Central memory CD8-positive, alpha-beta T cell (primary cell): ENCODE results near the gene B4GALT2.

Experiments used
- ATAC-seq: fragments of 150-1000 bp; cut with Tn5 transposase; replicated peaks from 2 replicates; pipeline ENCODE4 v1.10.0; 2022; ENCODE audit warnings: mild to moderate bottlenecking, moderate FRiP score, moderate number of reproducible peaks; ENCODE audit not compliant: poor library complexity, severe bottlenecking; ENCODE audit errors: extremely low read depth
- DNase-seq, 2 donors: peaks; one replicate each; pipeline ENCODE4 v3.0.0; 2021; ENCODE audit warnings: low spot score in 2 of 2
- H3K27ac Mint-ChIP-seq: one replicate; pipeline ENCODE4 v1.8.0; 2022; ENCODE audit warnings: low read depth, mild to moderate bottlenecking, moderate library complexity, mixed read lengths
- H3K27me3 Mint-ChIP-seq: one replicate; pipeline ENCODE4 v1.8.0; 2022; ENCODE audit warnings: mixed read lengths
- H3K36me3 Mint-ChIP-seq: one replicate; pipeline ENCODE4 v1.8.0; 2022; ENCODE audit warnings: mild to moderate bottlenecking, moderate library complexity, mixed read lengths; ENCODE audit not compliant: insufficient read depth
- H3K4me1 Mint-ChIP-seq: one replicate; pipeline ENCODE4 v1.8.0; 2022; ENCODE audit warnings: mixed read lengths
- H3K4me3 Mint-ChIP-seq: one replicate; pipeline ENCODE4 v1.8.0; 2022; ENCODE audit warnings: mild to moderate bottlenecking, moderate library complexity, mixed read lengths
- H3K9me3 Mint-ChIP-seq: one replicate; pipeline ENCODE4 v1.8.0; 2022; ENCODE audit warnings: mixed read lengths

The B4GALT2 gene

DNA sequence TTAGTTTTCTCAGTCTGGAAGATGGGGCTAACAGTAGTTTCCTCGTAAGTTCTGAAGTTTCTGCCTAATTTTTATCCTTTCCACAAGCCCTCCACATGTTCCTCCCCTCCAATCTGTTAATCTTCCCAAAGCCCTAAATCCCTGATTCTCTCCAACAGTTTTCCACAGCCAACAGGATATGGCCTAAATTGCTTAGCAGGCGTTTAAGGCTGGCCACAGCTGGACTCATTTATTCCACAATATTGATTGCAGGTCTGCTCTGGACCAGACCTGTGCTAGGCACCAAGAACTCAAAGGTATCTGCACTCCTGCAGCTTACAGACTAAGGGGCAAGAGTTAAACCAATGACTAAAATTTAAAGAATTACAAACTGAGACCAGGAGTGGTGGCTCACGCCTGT lies 48.3 kb downstream of the B4GALT2 start:
- DNase-seq (no peak), ATAC-seq (no peak)
- peaks cover 10% of the 10 kb centered on the region for H3K36me3 Mint-ChIP-seq
- H3K4me3 Mint-ChIP-seq: no peak overlapping the region
- H3K4me1 Mint-ChIP-seq: peaks cover 16% of the 10 kb centered on the region
- no peaks in the 10 kb centered on the region for H3K27me3 Mint-ChIP-seq
- no peaks in the 10 kb centered on the region for H3K9me3 Mint-ChIP-seq
- H3K27ac Mint-ChIP-seq: no peak overlapping the region

DNA sequence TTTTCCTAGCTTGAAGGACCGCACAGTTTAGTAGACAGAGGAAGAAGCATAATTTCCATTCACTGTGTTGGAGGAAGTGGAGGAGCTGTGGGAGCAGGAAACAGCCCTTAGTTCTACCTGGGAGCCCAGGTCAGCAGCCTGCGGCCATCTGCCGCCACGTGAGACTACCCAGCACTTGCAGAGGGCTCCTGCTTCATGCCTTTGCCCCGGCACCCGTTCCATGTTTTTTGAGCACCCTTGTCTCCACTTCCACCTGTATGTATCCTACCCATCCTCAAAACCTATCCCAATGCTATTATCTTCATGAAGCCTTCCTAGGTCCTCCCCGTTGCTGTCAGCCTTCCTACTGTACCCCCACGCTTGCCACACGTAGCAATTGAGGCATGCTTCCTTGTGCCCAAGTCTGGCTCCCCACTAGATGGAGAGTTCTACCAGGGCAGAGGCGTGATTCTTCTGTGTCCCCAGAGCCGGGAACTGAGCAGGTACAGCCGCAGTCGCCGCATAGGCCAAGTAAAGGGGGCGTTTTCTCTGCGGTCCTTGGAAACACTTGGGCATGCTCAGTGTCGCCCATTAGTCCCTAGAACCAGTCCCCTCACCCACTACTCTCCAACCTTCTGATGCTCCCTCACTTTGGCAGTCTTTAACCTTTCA lies 50.4 kb downstream of the B4GALT2 start:
- peak overlapping the region; percentile 83 for H3K4me3 Mint-ChIP-seq
- DNase-seq: no peak
- peak; percentile 3 for ATAC-seq
- H3K36me3 Mint-ChIP-seq: peaks cover 10% of the 10 kb centered on the region
- no peaks in the 10 kb centered on the region for H3K27me3 Mint-ChIP-seq
- no peaks in the 10 kb centered on the region for H3K9me3 Mint-ChIP-seq
- H3K27ac Mint-ChIP-seq: peak overlapping the region; percentile 90
- peaks cover 16% of the 10 kb centered on the region for H3K4me1 Mint-ChIP-seq

DNA sequence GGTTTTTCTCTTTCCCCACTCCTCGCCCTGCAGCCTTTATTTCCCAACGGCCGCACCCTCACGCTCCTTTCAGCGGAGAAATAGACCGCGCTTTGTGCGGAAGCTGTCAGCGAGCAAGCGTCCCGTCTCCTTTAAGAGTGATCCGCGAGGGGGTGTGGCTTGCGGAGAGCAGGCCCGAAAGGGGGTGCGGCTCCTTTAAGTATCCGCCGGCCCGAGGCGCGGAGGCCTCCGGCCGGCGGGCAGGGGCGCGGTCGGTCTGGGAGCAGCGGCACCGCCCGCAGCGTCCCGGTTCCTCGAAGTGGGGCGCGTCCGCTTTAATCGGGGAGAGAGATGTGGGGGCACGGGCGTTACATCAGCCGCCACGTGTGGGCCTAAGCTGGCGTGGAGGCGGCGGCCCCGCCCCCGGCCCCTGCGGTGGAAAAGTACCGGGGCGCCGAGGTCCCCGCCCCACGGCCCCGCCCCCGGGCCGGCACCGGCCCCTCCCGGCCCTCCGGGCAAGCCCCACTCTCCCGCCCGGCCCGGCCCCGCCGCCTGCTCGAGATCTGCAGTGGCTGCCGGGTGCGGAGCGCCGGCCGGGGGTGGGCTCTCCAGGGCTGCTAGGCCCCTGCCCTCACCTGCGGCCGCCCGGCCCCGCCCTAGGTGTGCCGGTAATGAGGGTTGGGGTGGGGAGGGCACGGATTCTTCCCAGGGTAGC lies 51.0 kb downstream of the B4GALT2 start:
- H3K4me1 Mint-ChIP-seq: peaks cover 16% of the 10 kb centered on the region
- ATAC-seq (peak; percentile 82), DNase-seq (peak; percentile 66 to 69)
- peaks cover 10% of the 10 kb centered on the region for H3K36me3 Mint-ChIP-seq
- no peaks in the 10 kb centered on the region for H3K9me3 Mint-ChIP-seq
- H3K27ac Mint-ChIP-seq: peak overlapping the region; percentile 90
- no peaks in the 10 kb centered on the region for H3K27me3 Mint-ChIP-seq
- H3K4me3 Mint-ChIP-seq: peak overlapping the region; percentile 83

GRCh38 chr1:44030605-44031251 lies 51.7 kb downstream of the B4GALT2 start:
- Mint-ChIP-seq H3K27ac (peak overlapping the region; percentile 74), H3K9me3 (no peaks in the 10 kb centered on the region), H3K4me1 (peaks cover 16% of the 10 kb centered on the region), H3K4me3 (peak overlapping the region; percentile 83), H3K27me3 (no peaks in the 10 kb centered on the region), H3K36me3 (peaks cover 10% of the 10 kb centered on the region)
- ATAC-seq (peak; percentile 22), DNase-seq (peak; percentile 26 to 41)

DNA sequence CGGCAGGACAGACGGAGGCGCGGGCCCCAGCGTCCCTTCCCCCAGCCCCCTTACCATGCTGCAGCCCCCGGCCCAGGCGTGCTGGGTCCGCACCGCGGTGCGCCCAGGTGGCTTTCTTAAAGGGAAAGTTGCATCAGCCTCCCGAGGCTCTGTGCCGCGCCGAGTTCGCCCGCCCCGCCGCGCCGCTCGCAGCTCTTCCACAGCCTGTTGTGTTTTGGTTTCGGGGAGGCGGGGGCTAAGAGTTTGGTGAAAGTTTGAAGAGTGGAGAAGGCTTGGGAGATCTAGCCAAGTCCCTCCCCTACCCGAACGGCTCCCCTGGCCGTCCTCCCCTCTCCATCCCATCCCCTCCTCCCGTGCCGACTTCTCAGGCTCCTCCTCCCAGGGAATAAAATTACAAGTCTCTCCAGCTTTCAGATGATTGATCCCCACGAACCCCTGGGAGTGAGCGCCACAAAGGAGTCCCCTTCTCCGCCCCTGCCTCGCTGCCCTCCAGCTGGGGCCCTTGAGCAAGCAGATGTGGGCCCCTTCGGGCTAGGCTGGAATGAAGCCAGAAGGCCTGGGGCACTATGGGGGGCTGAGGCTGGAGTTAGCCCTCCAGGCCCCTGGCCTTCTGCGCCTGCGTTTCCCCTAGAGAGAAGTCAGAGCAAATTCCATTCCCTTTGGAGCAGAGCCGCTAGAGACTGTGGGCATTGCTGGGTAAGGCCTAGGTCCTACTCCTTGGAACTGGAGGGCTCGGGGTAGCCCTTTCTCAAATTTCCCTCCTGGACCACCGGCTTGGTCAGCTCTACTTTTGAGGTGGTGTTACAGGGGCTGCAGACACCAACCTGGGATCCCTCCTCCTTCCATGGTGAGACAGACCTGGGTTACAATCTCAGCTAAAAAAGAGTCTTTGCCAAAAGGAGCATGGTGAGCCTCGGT lies 52.5 kb downstream of the B4GALT2 start, which contains the start of gene SLC6A9:
Gene SLC6A9, minus strand, starts transcription at position 211 of the 918 bp plus-strand sequence. CDS start 7,185 bp downstream, outside the sequence.
- Mint-ChIP-seq H3K4me1 (peaks cover 19% of the 10 kb centered on the region), H3K36me3 (peaks cover 10% of the 10 kb centered on the region), H3K27me3 (no peaks in the 10 kb centered on the region), H3K9me3 (no peaks in the 10 kb centered on the region), H3K27ac (peak within 1 kb of the TSS; percentile 74), H3K4me3 (peak within 1 kb of the TSS; percentile 83)
- ATAC-seq (no peak), DNase-seq (no peak)

DNA sequence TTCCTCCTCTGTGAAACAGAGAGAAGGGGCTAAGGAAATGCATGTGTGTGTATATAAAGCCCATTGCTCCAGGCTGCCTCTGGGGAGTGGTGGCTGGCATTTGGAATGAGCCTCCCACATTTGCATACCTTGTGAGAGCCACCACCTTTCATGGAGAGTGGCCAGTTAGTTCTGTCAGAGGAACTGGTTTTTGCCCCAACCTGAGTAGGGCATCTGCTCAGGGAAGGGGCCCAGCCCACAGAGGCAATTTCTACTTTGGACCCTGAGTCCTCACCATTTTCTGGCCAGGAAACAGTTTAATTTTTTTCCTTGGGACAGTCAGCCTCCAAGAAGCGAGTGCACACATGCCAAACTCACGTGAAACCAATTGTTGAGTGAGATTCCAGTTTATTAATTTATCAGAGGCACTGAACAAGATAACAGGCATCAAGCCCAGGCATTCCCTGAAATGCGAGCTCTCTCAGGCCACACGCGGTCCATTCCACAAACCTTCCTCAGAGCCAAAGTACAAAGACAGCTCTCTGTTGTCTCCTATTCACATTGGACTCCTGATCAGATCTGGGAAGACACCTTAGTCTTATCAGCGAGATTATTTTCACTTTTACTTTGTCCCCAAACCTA lies 53.3 kb downstream of the B4GALT2 start:
- DNase-seq: no peak

GRCh38 chr1:44033041-44033575 lies 54.1 kb downstream of the B4GALT2 start:
- no peaks in the 10 kb centered on the region for H3K27me3 Mint-ChIP-seq
- no peaks in the 10 kb centered on the region for H3K9me3 Mint-ChIP-seq
- peaks cover 22% of the 10 kb centered on the region for H3K4me1 Mint-ChIP-seq
- DNase-seq (no peak), ATAC-seq (no peak)
- peak overlapping the region; percentile 47 for H3K27ac Mint-ChIP-seq
- peaks cover 10% of the 10 kb centered on the region for H3K36me3 Mint-ChIP-seq
- no peak overlapping the region for H3K4me3 Mint-ChIP-seq

More for the DNA sequence above, 53.3 kb downstream of the B4GALT2 start:
- H3K4me1 Mint-ChIP-seq: peaks cover 22% of the 10 kb centered on the region
- peak overlapping the region; percentile 13 for H3K27ac Mint-ChIP-seq
- peak overlapping the region; percentile 83 for H3K4me3 Mint-ChIP-seq
- no peak for ATAC-seq
- no peaks in the 10 kb centered on the region for H3K27me3 Mint-ChIP-seq
- H3K36me3 Mint-ChIP-seq: peaks cover 10% of the 10 kb centered on the region
- no peaks in the 10 kb centered on the region for H3K9me3 Mint-ChIP-seq

DNA sequence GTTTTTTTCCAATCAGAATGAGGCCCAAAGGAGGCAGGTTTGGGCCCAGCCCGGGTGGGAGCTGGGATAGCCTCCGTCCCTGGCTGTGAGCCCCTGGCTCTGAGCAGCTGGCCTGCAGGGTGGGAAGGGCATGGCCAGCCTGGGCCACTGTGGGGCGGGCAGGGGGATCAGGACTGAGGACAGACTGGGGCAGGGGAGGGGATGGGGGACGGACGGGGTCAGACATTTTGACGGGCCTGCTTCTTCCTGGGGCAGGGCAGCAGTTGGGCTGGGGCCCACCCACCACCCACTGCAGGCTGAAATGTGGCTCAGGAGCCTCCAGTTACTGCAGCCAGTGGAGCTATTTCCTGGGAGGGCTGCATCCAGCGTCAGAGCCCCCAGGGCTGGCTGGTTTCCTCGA lies 54.7 kb downstream of the B4GALT2 start:
- H3K36me3 Mint-ChIP-seq: peaks cover 10% of the 10 kb centered on the region

DNA sequence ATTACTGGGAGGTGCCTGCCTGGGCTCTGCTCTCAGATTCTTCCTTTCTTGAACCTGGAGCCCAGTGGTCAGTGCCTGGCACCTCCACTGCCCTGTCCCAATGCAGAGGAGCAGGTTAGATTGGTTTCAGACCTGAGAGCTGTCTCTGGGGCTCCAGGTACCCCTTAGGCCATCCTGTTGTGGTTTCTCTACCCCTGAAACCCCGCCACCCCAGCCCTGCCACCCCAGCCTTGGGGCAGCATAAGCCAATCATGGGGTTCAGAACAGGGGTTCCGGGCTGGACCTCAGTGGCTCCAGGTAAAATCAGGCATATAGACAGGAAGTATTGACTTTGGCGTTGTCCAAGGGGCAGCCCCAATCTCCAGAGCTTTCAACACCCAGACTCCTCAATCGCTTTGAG lies 55.4 kb downstream of the B4GALT2 start:
- no peak for DNase-seq
- no peaks in the 10 kb centered on the region for H3K27me3 Mint-ChIP-seq
- no peaks in the 10 kb centered on the region for H3K9me3 Mint-ChIP-seq
- peaks cover 12% of the 10 kb centered on the region for H3K4me1 Mint-ChIP-seq
- ATAC-seq: no peak
- peaks cover 10% of the 10 kb centered on the region for H3K36me3 Mint-ChIP-seq
- no peak overlapping the region for H3K27ac Mint-ChIP-seq
- no peak overlapping the region for H3K4me3 Mint-ChIP-seq

More for the DNA sequence above, 54.7 kb downstream of the B4GALT2 start:
- H3K27me3 Mint-ChIP-seq: no peaks in the 10 kb centered on the region
- no peak overlapping the region for H3K27ac Mint-ChIP-seq
- no peak for ATAC-seq
- H3K9me3 Mint-ChIP-seq: no peaks in the 10 kb centered on the region
- no peak overlapping the region for H3K4me3 Mint-ChIP-seq
- H3K4me1 Mint-ChIP-seq: peaks cover 19% of the 10 kb centered on the region
- no peak for DNase-seq

DNA sequence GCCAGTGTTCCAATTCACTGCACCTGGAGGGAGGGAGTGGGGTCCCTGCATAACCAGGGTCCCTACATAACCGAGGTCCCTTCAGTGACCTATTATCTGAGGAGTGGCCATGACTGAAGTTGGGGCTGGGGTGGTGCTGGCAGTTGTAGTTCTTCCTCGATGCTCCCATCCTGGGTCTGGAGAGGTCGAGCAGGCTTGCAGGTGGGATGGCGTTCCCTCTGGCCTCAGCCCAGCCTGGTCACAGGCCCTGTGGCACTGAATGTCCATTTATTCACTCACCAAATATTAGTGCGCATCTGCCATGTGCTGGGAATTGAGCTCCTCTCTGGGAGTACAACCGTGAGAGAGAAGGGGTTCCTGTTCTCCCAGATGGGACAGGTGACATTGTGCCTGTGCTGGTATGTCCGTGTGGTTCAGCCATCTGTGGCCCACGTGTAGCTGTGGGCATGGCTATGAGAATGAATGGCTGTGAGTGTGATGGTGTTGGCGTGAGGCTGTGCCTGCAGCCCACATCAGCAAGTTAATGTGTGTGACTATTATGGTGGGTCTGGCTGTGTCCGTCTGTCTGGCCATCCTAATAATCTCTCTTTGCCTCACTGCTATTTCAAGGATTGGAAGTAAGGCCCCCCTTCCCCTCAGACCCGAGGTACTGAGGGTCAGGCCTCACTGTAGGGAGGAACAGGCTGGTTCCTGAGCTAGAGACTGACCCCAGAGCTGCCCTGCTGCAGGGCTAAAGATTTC lies 56.1 kb downstream of the B4GALT2 start:
- Mint-ChIP-seq H3K4me3 (no peak overlapping the region), H3K27ac (peak overlapping the region; percentile 65), H3K36me3 (peaks cover 8% of the 10 kb centered on the region), H3K4me1 (peaks cover 5% of the 10 kb centered on the region), H3K9me3 (no peaks in the 10 kb centered on the region), H3K27me3 (no peaks in the 10 kb centered on the region)
- ATAC-seq: no peak
- no peak for DNase-seq

DNA sequence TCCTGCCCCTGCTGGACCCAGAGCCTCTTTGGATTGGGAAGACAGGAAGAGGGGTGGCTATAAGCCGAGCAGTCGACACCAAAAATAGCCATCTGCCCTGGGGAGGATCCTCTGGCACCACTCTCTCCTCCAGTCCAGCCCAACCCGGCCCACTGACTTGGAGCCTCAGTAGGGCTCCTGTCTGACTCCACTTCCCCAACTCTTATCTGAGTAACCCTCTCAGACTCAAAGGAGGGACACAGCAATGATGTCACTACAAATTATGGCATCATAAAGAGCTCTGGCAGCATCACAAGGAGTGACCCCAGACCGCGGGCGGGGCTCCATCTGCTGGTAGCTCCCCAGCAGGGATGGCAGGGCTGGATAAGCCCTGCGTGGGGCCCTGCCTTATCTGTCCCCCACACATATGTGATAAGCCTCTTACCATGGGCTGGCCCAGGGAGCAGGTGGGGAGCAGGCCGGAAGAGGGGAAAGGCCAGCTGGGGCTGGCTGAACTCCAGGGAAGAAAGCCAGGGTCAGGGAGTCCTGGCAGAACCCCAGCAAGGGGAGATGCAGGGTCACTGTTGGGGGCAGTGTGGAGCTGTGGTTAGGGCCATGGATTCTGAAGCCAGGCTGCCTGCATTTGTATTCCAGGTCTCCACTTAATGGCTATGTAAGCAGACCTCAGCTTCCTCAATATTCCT lies 56.9 kb downstream of the B4GALT2 start:
- Mint-ChIP-seq H3K27me3 (no peaks in the 10 kb centered on the region), H3K4me1 (peaks cover 5% of the 10 kb centered on the region), H3K27ac (peak overlapping the region; percentile 65), H3K36me3 (peaks cover 8% of the 10 kb centered on the region), H3K9me3 (no peaks in the 10 kb centered on the region), H3K4me3 (no peak overlapping the region)
- ATAC-seq: no peak
- no peak for DNase-seq
